ENCODE measurements around the gene MBP. TPM values are rescaled to one million over a fixed set of nuclear protein-coding genes. Genes with fewer than 3 reads are reported as not detected.

Gene MBP
- total and polyA plus RNA-seq, 2 of the 13 experiments (the other 11 are each of a cell fraction or from before 2014, with no cell fraction given), result 5.0 to 8.5 TPM

DNA sequence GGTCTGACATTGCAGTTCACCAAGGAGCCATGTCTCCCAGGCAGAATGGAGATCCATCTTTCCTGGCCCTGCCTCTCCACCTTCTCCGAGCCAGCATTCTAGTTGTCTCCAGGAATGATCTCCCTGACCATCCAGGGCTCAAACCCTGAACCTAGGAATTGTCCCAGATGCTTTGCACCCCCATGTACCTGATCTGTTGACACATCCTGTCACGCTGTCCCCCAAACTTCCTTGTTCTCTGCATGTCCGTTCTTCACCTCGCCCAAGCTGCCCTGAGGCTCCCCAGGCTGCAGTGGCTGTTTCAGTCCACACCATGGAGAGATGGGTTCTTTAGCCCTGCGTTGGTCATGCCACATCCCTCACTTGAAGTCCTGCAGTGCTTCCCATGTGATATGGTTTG, 7.0 kb upstream of the MBP start (continued):
- TF ChIP-seq ZNF138 (CRISPR knock-in tag; IDR thresholded peaks at IDR 0.05; ENCODE audit: low read depth) (no peak), ZNF225 (CRISPR knock-in tag; IDR thresholded peaks at IDR 0.05) (no peak), ESRRA (CRISPR knock-in tag; IDR thresholded peaks at IDR 0.05; ENCODE audit: low read depth) (no peak), ZNF841 (CRISPR knock-in tag; IDR thresholded peaks at IDR 0.05; ENCODE audit: borderline replicate concordance) (no peak)
- TF ChIP-seq, protein P1, sequence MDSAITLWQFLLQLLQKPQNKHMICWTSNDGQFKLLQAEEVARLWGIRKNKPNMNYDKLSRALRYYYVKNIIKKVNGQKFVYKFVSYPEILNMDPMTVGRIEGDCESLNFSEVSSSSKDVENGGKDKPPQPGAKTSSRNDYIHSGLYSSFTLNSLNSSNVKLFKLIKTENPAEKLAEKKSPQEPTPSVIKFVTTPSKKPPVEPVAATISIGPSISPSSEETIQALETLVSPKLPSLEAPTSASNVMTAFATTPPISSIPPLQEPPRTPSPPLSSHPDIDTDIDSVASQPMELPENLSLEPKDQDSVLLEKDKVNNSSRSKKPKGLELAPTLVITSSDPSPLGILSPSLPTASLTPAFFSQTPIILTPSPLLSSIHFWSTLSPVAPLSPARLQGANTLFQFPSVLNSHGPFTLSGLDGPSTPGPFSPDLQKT (CRISPR knock-in tag; IDR thresholded peaks at IDR 0.05; ENCODE audit: borderline replicate concordance), result no peak

DNA sequence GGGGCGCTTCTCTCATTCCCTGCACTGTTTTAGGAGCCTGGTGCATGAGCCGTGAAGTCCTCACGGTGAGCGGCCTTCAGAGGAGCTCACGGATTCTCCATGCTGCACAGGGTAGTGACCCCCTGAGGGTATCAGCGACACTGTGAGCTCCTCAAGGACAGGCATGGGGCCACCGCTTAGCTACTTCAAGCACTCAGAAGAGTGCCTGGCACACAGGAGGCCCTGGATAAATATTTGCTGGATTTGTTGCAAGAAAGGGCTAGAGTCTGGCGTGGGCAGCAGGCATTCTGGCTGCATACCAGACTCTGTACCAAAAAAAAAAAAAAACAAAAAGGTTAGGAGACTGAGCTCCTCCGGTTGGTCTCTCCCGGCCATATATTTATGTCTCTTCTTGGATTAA, 5.7 kb upstream of the MBP start:
- Histone ChIP-seq H3K27me3 (ENCODE audit: control insufficient read depth in 1 of 2, insufficient read depth in 2 of 2, low read length in 2 of 2) (peaks cover 4 to 41% of the 10 kb centered on the region in 2 experiments; a peak in 4 of 5 replicates), H2AFZ (ENCODE audit: low read length) (no peak overlapping the region), H3K4me2 (ENCODE audit: low read depth, low read length) (no peak overlapping the region), H3K36me3 (replicated peaks in 1 of 2; ENCODE audit: control insufficient read depth in 1 of 2, insufficient read depth in 2 of 2, low read length in 2 of 2) (no peaks in the 10 kb centered on the region), H3K4me3 (replicated peaks in 1 of 3; ENCODE audit: insufficient read depth in 1 of 3, low read depth in 2 of 3, low read length in 3 of 3) (no peak overlapping the region), H3K9ac (ENCODE audit: insufficient read depth, low read depth, low read length) (no peak overlapping the region), H3K27ac (ENCODE audit: extremely low read length, insufficient read depth, low read length) (no peak overlapping the region), H3K9me3 (ENCODE audit: low read length) (peaks cover 3% of the 10 kb centered on the region), H3K4me1 (ENCODE audit: insufficient read depth, low read length) (peaks cover 19% of the 10 kb centered on the region), H3K79me2 (ENCODE audit: insufficient read depth, low read length) (no peaks in the 10 kb centered on the region), H4K20me1 (ENCODE audit: insufficient read depth, low read length) (no peaks in the 10 kb centered on the region)
- no peak for TF ChIP-seq ZNF816 (CRISPR knock-in tag; IDR thresholded peaks at IDR 0.05; ENCODE audit: borderline replicate concordance)
- BruUV-seq (replicated peaks), result no TSS peak
- FAIRE-seq, result no peak
- intact Hi-C loops (cut with micrococcal nuclease; ENCODE audit: unreplicated experiment) (no loop called here), in situ Hi-C loops (cut with HindIII; ENCODE audit: extremely low pct_ligation_motif_present, low pct_unique_long_range_greater_than_20kb) (no loop called here)
- CTCF ChIA-PET (ENCODE audit: low intra/inter-chr PET ratio, low total read pairs), result no interaction called here
- DNase-seq (ENCODE audit: low spot score), result no peak
- ATAC-seq, result no peak; the same call in 2 of the 3 replicates
- 1% methylated on average over 3 of the region's 10 CpGs for WGBS (ENCODE audit: low lambda C conversion rate)
- POLR2A ChIA-PET, result interaction anchor here (1.0 kb wide), 1 partner anchor 24 kb away, joined by 3 read pairs; no protein-coding TSS in a partner anchor

Measured in HepG2 (cell line).